AG10803 (cell line): Measurements from ENCODE around the gene CDX2.

Experiments
- DNase-seq: peaks from one replicate; pipeline ENCODE4 v3.0.0; 2010; ENCODE audit warnings: low read depth
- H3K4me3 ChIP-seq: 2 replicates; pipeline ENCODE4 v1.5.1; 2011; ENCODE audit warnings: mild to moderate bottlenecking, low read length, control low read depth
- CTCF ChIP-seq: conservative IDR thresholded peaks from 2 replicates; pipeline ENCODE4 v1.5.1; 2011; ENCODE audit warnings: mild to moderate bottlenecking, low read length, control low read depth, inconsistent platforms

CDX2 gene

DNA sequence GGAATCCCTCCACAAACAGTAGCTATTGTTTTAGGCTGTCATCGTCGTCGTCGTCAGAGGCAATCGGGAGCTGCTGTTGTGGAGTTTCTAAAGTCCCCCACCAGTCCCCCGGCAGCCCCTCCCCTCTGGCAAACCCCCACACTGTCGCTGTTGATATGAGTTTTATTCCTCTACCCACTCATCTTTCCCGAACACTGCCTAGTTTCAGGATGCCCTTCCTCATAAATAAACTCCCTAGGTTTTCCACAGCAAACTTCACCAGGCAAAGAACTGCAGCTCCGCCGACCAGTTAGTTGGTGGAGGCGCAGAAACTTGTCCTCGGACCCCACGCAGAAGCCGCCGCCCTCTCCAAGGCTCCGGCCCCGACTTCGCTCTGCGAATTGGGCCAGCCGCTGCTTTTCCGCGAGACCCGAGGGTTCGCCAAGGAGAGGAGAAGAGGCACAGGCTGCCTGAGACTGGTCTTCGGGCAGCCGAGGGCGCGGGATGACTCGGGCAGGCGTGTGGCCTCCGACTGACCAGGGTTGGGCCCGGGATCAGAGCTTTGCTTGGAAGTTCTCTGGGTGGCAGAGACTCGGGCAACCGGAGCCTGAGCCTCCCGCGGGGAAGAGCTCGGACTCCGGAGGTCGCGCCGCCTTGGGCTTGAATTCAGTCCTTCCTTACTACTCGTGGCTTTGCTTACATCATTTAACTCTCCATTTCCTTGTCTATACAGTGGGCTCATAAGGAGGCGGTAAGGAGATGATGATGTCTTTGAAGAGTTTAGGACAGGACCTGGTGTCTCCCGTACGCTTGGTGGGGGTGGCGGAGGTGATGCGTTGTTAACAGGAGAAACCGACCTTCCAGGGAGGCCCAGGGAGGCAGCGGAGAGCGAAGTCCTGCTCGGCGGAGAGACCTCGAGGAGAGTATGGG, 41.4 kb downstream of the CDX2 start:
- TF ChIP-seq CTCF = no peak
- no peak overlapping the region for H3K4me3 ChIP-seq
- DNase-seq = no peak

- DNase-seq = no peak
- H3K4me3 ChIP-seq = no peak overlapping the region
- TF ChIP-seq CTCF = no peak
These were observed 42.3 kb downstream of the CDX2 start for GRCh38 chr13:27926644-27927434.

- no peak overlapping the region for H3K4me3 ChIP-seq
- no peak for DNase-seq
- no peak for TF ChIP-seq CTCF
These were observed 43.7 kb downstream of the CDX2 start for GRCh38 chr13:27925220-27925991.

DNA sequence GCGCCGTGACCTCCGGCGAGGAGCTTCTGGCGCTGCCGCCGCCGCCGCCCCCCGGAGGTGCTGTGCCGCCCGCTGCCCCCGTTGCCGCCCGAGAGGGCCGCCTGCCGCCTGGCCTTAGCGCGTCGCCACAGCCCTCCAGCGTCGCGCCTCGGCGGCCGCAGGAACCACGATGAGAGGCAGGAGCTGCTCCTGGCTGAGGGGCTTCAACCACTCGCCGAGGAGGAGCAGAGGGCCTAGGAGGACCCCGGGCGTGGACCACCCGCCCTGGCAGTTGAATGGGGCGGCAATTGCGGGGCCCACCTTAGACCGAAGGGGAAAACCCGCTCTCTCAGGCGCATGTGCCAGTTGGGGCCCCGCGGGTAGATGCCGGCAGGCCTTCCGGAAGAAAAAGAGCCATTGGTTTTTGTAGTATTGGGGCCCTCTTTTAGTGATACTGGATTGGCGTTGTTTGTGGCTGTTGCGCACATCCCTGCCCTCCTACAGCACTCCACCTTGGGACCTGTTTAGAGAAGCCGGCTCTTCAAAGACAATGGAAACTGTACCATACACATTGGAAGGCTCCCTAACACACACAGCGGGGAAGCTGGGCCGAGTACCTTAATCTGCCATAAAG, 44.5 kb downstream of the CDX2 start:
- TF ChIP-seq CTCF = no peak
- no peak overlapping the region for H3K4me3 ChIP-seq
- DNase-seq = no peak

- H3K4me3 ChIP-seq = no peak overlapping the region
- DNase-seq = peak; percentile 4
- TF ChIP-seq CTCF = no peak
These were observed 45.2 kb downstream of the CDX2 start for GRCh38 chr13:27923794-27924528.
